ENCODE results near the gene NEB. TPM values are rescaled to one million over a fixed set of nuclear protein-coding genes. Genes with fewer than 3 reads are reported as not detected.
"Not testable (repeated sequence)": the region's sequence is repeated elsewhere in the genome, so short reads cannot be mapped to it uniquely, and the experiment has no call there.

The NEB gene
- polyA plus RNA-seq, 3 donors: 2.7 TPM; not detected in 2

- no CpG with 5 or more reads among the region's 1 CpG for WGBS (ENCODE audit: insufficient coverage)
- Mint-ChIP-seq H3K36me3 (peaks cover 0 to 4% of the 10 kb centered on the region in 2 donors), H3K4me1 (no peaks in the 10 kb centered on the region), H3K27me3 (ENCODE audit: low read depth in 3 of 3) (peaks cover 0 to 3% (median 3%) of the 10 kb centered on the region in 3 donors), H3K27ac (no peak overlapping the region), H3K4me3 (no peak overlapping the region), H3K9me3 (no peaks in the 10 kb centered on the region)
- no peaks in the 10 kb centered on the region for H3K79me2 ChIP-seq (ENCODE audit: insufficient read depth, low read length)
- H3K36me3 ChIP-seq (replicated peaks in 1 of 2; ENCODE audit: control insufficient read depth in 1 of 2, insufficient read depth in 2 of 2, low read length in 2 of 2): no peaks in the 10 kb centered on the region
- H3K9me3 ChIP-seq (replicated peaks in 1 of 2; ENCODE audit: control insufficient read depth in 1 of 2, insufficient read depth in 1 of 2, low read length in 2 of 2): no peaks in the 10 kb centered on the region
- H3K27ac ChIP-seq (ENCODE audit: low read depth in 1 of 2, low read length in 2 of 2): no peak overlapping the region
- no peak overlapping the region for H2AFZ ChIP-seq (ENCODE audit: insufficient read depth, low read depth, low read length, poor library complexity, severe bottlenecking)
- H3K27me3 ChIP-seq (ENCODE audit: control insufficient read depth in 2 of 2, insufficient read depth in 2 of 2, low read length in 2 of 2): no peaks in the 10 kb centered on the region
- intact Hi-C loops (cut with micrococcal nuclease): no loop called here
- no peak overlapping the region for H3K9ac ChIP-seq (ENCODE audit: insufficient read depth, low read length, poor library complexity, severe bottlenecking)
- H3K4me3 ChIP-seq (replicated peaks in 1 of 3; ENCODE audit: low read depth in 2 of 3, low read length in 3 of 3): no peak overlapping the region
- TF ChIP-seq CTCF (IDR thresholded peaks at IDR 0.05): no peak
- H4K20me1 ChIP-seq (ENCODE audit: insufficient read depth, low read length): no peaks in the 10 kb centered on the region
- no peaks in the 10 kb centered on the region for H3K4me1 ChIP-seq (ENCODE audit: control insufficient read depth in 1 of 2, insufficient read depth in 2 of 2, low read length in 2 of 2)
- no peak overlapping the region for H3K4me2 ChIP-seq (replicated peaks; ENCODE audit: extremely low read depth, low read length, poor library complexity, severe bottlenecking)
- DNase-seq: no peak
Observed at GRCh38 chr2:151754253-151754897, 20.1 kb upstream of the NEB start.

- Histone ChIP-seq H3K4me3 (replicated peaks in 1 of 3; ENCODE audit: low read depth in 2 of 3, low read length in 3 of 3) (no peak overlapping the region), H3K27ac (ENCODE audit: low read depth in 1 of 2, low read length in 2 of 2) (no peak overlapping the region), H3K27me3 (ENCODE audit: control insufficient read depth in 2 of 2, insufficient read depth in 2 of 2, low read length in 2 of 2) (no peaks in the 10 kb centered on the region), H3K4me2 (replicated peaks; ENCODE audit: extremely low read depth, low read length, poor library complexity, severe bottlenecking) (no peak overlapping the region), H3K36me3 (replicated peaks in 1 of 2; ENCODE audit: control insufficient read depth in 1 of 2, insufficient read depth in 2 of 2, low read length in 2 of 2) (no peaks in the 10 kb centered on the region), H3K79me2 (ENCODE audit: insufficient read depth, low read length) (no peaks in the 10 kb centered on the region), H3K9me3 (replicated peaks in 1 of 2; ENCODE audit: control insufficient read depth in 1 of 2, insufficient read depth in 1 of 2, low read length in 2 of 2) (no peaks in the 10 kb centered on the region), H2AFZ (ENCODE audit: insufficient read depth, low read depth, low read length, poor library complexity, severe bottlenecking) (no peak overlapping the region), H4K20me1 (ENCODE audit: insufficient read depth, low read length) (no peaks in the 10 kb centered on the region), H3K9ac (ENCODE audit: insufficient read depth, low read length, poor library complexity, severe bottlenecking) (no peak overlapping the region), H3K4me1 (ENCODE audit: control insufficient read depth in 1 of 2, insufficient read depth in 2 of 2, low read length in 2 of 2) (no peaks in the 10 kb centered on the region)
- H3K36me3 Mint-ChIP-seq: peaks cover 0 to 4% of the 10 kb centered on the region in 2 donors
- peaks cover 0 to 3% (median 3%) of the 10 kb centered on the region in 3 donors for H3K27me3 Mint-ChIP-seq (ENCODE audit: low read depth in 3 of 3)
- H3K4me1 Mint-ChIP-seq: no peaks in the 10 kb centered on the region
- no peak overlapping the region for H3K27ac Mint-ChIP-seq
- H3K9me3 Mint-ChIP-seq: peaks cover 0 to 3% (median 0%) of the 10 kb centered on the region in 7 donors
- intact Hi-C loops (cut with micrococcal nuclease): no loop called here
- no peak overlapping the region for H3K4me3 Mint-ChIP-seq
- no peak for DNase-seq
- TF ChIP-seq CTCF (IDR thresholded peaks at IDR 0.05): no peak
Observed at GRCh38 chr2:151753540-151753939, 19.3 kb upstream of the NEB start.

GRCh38 chr2:151745261-151745660 lies 11.0 kb upstream of the NEB start:
- H3K27ac ChIP-seq (ENCODE audit: low read depth in 1 of 2, low read length in 2 of 2); H3K4me2 ChIP-seq (replicated peaks; ENCODE audit: extremely low read depth, low read length, poor library complexity, severe bottlenecking); H3K4me3 ChIP-seq (replicated peaks in 1 of 3; ENCODE audit: low read depth in 2 of 3, low read length in 3 of 3); H3K4me3 Mint-ChIP-seq; H3K4me1 Mint-ChIP-seq; H4K20me1 ChIP-seq (ENCODE audit: insufficient read depth, low read length); H3K36me3 Mint-ChIP-seq; DNase-seq; H3K27ac Mint-ChIP-seq; H3K79me2 ChIP-seq (ENCODE audit: insufficient read depth, low read length); intact Hi-C loops (cut with micrococcal nuclease); H3K4me1 ChIP-seq (ENCODE audit: control insufficient read depth in 1 of 2, insufficient read depth in 2 of 2, low read length in 2 of 2); H2AFZ ChIP-seq (ENCODE audit: insufficient read depth, low read depth, low read length, poor library complexity, severe bottlenecking); H3K36me3 ChIP-seq (replicated peaks in 1 of 2; ENCODE audit: control insufficient read depth in 1 of 2, insufficient read depth in 2 of 2, low read length in 2 of 2); H3K9ac ChIP-seq (ENCODE audit: insufficient read depth, low read length, poor library complexity, severe bottlenecking); H3K27me3 ChIP-seq (ENCODE audit: control insufficient read depth in 2 of 2, insufficient read depth in 2 of 2, low read length in 2 of 2); H3K9me3 ChIP-seq (replicated peaks in 1 of 2; ENCODE audit: control insufficient read depth in 1 of 2, insufficient read depth in 1 of 2, low read length in 2 of 2); H3K27me3 Mint-ChIP-seq (ENCODE audit: low read depth in 3 of 3): not testable (repeated sequence)
- H3K9me3 Mint-ChIP-seq: peaks cover 0 to 12% (median 7%) of the 10 kb centered on the region in 7 donors
- no CpG with 5 or more reads among the region's 3 CpGs for WGBS (ENCODE audit: insufficient coverage)
